Measurements from ENCODE around the gene TGFB1.

Gene TGFB1

DNA sequence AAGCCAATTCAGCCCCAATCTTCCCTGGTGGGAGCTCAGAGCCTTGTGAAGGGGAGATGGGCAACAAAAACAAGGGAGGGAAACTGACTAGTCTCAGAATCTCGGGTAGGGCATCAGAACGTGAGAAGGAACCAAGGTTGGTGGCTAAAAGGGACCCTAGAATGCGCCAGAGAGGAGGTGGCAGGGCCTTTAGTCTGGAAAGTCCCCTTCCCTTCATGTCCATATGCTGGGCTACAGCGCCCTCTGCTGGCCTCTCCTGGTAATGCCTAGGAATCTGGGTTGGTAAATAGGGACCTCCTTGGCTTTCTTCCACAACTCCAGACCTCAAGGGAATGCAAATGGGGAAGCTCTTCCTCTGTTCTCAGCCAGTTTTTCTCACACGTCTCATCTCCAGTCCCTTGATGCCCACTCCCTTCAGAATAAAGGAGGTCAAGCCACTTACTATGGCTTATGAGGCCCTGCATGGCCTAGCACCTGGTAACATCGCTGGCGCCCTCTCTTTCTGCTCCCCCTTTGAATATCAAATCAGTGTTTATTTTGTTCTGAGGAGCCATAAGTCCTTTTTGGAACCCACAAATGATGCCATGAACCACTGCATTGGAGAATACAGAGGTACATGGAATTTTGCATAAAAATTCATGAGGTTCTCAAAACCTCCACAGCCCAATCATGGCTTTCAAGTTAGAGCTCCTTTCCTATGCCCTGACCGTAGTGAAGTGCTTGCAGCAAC, 45.1 kb downstream of the TGFB1 start:
- TF ChIP-seq, protein P1, sequence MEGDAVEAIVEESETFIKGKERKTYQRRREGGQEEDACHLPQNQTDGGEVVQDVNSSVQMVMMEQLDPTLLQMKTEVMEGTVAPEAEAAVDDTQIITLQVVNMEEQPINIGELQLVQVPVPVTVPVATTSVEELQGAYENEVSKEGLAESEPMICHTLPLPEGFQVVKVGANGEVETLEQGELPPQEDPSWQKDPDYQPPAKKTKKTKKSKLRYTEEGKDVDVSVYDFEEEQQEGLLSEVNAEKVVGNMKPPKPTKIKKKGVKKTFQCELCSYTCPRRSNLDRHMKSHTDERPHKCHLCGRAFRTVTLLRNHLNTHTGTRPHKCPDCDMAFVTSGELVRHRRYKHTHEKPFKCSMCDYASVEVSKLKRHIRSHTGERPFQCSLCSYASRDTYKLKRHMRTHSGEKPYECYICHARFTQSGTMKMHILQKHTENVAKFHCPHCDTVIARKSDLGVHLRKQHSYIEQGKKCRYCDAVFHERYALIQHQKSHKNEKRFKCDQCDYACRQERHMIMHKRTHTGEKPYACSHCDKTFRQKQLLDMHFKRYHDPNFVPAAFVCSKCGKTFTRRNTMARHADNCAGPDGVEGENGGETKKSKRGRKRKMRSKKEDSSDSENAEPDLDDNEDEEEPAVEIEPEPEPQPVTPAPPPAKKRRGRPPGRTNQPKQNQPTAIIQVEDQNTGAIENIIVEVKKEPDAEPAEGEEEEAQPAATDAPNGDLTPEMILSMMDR (IDR thresholded peaks at IDR 0.05; ENCODE audit: borderline replicate concordance, insufficient read depth, low read depth, low read length) = peak; percentile 90
- no peak overlapping the region for H3K4me3 ChIP-seq (ENCODE audit: low read depth, low read length)

DNA sequence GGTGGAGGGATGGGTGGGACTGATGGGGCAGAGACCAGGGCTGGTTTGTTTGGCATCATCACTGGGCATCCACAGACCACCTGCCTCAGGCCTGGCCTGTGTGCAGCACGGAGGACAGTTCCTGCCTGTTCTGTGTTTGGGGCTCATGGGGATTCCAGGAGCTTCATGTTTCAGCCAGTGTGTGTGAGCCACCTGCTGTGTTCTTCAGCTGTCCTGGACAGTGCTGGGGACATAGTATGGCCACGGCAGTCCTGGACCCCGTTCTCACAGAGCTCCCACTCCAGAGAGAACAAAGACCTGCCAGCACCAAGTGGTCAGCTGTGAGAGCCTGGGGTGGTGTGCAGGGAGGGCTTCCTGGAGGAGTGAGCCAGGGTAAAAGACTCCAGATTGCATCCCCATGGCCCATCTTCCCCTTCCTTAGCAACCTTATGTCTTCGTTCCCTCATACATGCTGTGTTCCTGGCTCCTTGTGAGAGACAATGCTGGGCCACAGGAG, 45.7 kb downstream of the TGFB1 start:
- TF ChIP-seq, protein P1 (IDR thresholded peaks at IDR 0.05; ENCODE audit: borderline replicate concordance, insufficient read depth, low read depth, low read length) = no peak

DNA sequence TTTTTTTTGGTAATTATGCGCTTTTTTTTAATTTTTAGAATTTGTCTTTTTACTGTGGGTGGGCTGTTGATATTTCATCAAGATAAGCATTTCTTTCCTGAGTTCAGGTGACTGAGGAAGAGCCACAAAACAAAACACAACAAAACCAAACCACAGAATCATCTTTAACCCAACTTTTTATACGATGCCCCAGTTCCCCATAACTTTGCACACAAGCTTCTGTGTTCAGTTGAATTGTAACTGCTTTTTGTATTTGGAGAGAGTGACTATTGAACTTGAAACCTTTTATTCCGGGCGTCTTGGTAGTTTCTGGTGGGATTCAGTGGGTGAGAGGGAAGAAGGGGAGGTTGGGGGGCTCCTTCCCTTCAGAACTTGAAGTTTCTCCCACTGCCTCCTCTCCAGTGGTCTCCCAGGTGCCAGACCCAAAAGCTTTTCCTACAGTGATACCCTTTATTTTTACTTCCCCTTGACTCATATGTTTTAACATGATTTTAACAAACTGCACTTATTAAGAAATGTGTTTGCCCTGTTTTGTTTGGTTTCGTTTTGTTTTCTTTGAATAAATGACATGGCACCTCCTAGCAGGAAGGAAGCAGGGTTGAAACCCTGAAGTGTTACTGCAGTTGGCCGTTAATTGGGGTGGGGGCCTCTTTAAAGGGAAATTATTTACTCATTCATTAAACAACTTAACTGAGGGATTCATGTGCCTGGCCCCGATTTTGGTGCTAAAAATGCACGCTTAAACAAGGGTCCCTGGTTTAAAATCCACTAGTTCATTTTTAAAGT, 46.4 kb downstream of the TGFB1 start:
- TF ChIP-seq, protein P1 (IDR thresholded peaks at IDR 0.05; ENCODE audit: borderline replicate concordance, insufficient read depth, low read depth, low read length) = no peak
- H3K4me3 ChIP-seq (ENCODE audit: low read depth, low read length) = no peak overlapping the region

More for the DNA sequence above, 45.7 kb downstream of the TGFB1 start:
- no peak overlapping the region for H3K4me3 ChIP-seq (ENCODE audit: low read depth, low read length)

DNA sequence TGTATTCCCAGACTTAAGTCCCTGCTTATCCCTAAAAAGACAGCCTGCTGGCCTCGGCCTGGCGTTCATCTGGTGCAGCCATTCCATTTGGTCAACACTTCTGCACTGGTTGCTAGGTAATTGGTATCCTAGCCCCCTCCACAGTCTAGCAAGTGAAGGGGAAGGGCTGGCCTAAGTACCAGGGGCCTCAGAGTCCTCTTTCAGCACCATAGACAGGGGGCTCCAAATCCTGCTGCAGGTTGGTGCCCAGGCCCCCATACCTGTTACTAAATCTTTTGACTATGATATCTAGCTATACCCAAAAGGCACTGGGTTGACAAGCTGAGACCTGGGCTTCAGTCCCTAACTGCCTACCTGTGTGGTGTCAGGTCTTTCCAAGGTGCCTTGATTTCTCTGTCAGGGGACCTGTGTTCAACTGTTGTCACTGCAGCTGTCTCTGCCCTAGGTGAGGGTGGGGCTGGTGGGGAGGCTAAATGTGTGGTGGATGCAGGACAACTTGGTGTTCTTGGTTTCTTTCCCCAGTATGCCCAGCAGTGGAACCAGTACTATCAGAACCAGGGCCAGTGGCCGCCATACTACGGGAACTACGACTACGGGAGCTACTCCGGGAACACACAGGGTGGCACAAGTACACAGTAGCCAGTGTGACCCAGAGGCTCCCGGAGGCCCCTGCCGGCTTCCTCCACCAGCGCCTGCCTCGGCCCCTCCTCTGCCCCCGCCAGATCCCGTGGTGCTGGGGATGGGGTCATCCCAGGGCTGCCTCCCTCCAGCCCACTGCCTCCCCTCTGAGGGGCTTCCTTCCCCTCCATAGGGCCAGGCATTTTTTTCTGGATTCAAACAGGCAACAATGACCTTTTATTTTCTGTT, 47.6 kb downstream of the TGFB1 start:
- H3K4me3 ChIP-seq (ENCODE audit: low read depth, low read length) = no peak overlapping the region
- TF ChIP-seq, protein P1 (IDR thresholded peaks at IDR 0.05; ENCODE audit: borderline replicate concordance, insufficient read depth, low read depth, low read length) = no peak

DNA sequence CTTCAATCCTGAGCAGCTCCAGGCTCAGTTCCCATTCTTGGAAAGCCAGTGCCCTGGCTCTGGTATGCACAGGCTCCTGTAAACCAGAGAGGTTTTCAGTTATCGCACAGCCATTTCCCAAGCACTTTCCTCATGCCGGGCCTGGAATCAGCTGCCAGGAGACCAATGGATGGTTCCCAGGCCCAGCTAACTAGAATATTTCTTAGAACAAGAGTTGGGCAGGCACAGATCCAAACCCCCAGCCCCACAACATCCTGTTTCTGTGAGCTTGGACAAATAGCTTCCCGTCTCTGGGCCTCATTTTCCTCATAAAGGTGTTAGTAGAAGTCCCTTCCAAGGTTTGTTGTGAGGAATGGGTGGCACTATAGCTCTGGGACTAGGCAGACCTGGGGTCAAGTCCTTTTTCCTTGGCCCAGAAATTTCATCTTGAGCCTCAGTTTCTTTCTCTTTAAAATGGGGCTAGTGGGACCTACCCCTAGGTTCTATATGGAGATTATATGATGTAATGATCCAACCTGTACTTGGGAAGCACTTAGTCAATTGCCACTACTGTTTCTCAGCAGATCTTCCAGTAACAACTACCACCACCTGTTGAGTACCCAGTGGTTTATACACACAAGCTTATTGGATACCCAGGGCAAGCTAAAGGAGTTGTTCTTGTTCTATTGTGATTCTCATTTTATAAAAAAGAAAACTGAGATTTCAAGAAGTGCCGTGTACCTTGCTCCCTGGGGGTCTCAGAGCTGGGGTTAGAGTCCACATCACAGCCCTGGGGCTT, 48.8 kb downstream of the TGFB1 start:
- TF ChIP-seq, protein P1 (IDR thresholded peaks at IDR 0.05; ENCODE audit: borderline replicate concordance, insufficient read depth, low read depth, low read length) = no peak
- H3K4me3 ChIP-seq (ENCODE audit: low read depth, low read length) = no peak overlapping the region

DNA sequence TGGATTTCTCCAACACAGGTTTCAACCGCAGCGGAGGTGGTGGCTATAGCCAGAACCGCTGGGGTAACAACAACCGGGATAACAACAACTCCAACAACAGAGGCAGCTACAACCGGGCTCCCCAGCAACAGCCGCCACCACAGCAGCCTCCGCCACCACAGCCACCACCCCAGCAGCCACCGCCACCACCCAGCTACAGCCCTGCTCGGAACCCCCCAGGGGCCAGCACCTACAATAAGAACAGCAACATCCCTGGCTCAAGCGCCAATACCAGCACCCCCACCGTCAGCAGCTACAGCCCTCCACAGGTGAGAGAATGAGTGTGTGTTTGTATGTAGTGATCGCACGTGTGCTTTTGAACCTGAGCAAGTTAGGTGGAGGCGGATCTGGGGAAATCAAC, 49.8 kb downstream of the TGFB1 start:
- TF ChIP-seq, protein P1 (IDR thresholded peaks at IDR 0.05; ENCODE audit: borderline replicate concordance, insufficient read depth, low read depth, low read length) = no peak
- no peak overlapping the region for H3K4me3 ChIP-seq (ENCODE audit: low read depth, low read length)

Data from GM12875 (cell line).